SK-N-SH (cell line): ENCODE results near the gene DCBLD1. TPM values are rescaled to one million over a fixed set of nuclear protein-coding genes. Genes with fewer than 3 reads are reported as not detected.
A peak's percentile ranks its signal among the peaks of the same experiment; 100 is the strongest.

Experiments
- CTCF ChIA-PET: fragments of 300-600, 350-600 bp; formaldehyde crosslinking; extraction: SDS; loops from one replicate; lab custom pipeline; 2021; lab: Yijun Ruan, JAX
- POLR2A ChIA-PET: fragments of 350-600 bp; sonication (Branson Sonifier 250); formaldehyde crosslinking; extraction: SDS; loops from one replicate; lab custom pipeline; 2020; ENCODE audit warnings: antibody characterized with exemption, inconsistent platforms; lab: Yijun Ruan, JAX
- DNase-seq: peaks from one replicate; pipeline ENCODE4 v3.0.0; 2012
- H2AFZ ChIP-seq: fragments of 200-600 bp; sonication (generic); 2 replicates; pipeline ENCODE4 v1.8.1; 2016; ENCODE audit warnings: antibody characterized with exemption, mild to moderate bottlenecking, low read depth
- H3F3A ChIP-seq: fragments of 200-600 bp; sonication (generic); replicated peaks from 2 replicates; pipeline ENCODE3; 2016; ENCODE audit warnings: antibody characterized with exemption, mild to moderate bottlenecking; ENCODE audit not compliant: insufficient read depth
- H3K27ac ChIP-seq, 2 experiments: fragments of 200-500 bp in 1 of 2; fragments of 200-600 bp in 1 of 2; sonication (Bioruptor generic) in 1 of 2; sonication (generic), shearing (Covaris generic) in 1 of 2; 2 replicates each; pipeline versions ENCODE4 v1.5.1 to v1.6.1; 2014 to 2016; ENCODE audit warnings: low read depth in 2 of 2, inconsistent platforms in 1 of 2, low read length in 1 of 2, mild to moderate bottlenecking in 1 of 2, mixed read lengths in 1 of 2
- H3K27me3 ChIP-seq: fragments of 200-600 bp; sonication (generic), shearing (Covaris generic); 2 replicates; pipeline ENCODE4 v1.6.1; 2016; ENCODE audit warnings: mixed run types; ENCODE audit not compliant: insufficient read depth
- H3K36me3 ChIP-seq, 2 experiments: fragments of 200-500 bp in 1 of 2; fragments of 200-600 bp in 1 of 2; sonication (Bioruptor generic) in 1 of 2; sonication (generic) in 1 of 2; replicated peaks in 1 of 2; 2 replicates each; pipeline versions ENCODE3 to v1.5.1; 2014 to 2016; ENCODE audit warnings: low read length in 1 of 2, mild to moderate bottlenecking in 1 of 2; ENCODE audit not compliant: insufficient read depth in 2 of 2, control insufficient read depth in 1 of 2
- H3K4me1 ChIP-seq, 2 experiments: fragments of 200-500 bp in 1 of 2; fragments of 200-600 bp in 1 of 2; sonication (Bioruptor generic) in 1 of 2; sonication (generic), shearing (Covaris generic) in 1 of 2; 2 replicates each; pipeline versions ENCODE4 v1.5.1 to v1.6.1; 2014 to 2016; ENCODE audit warnings: low read depth in 1 of 2, low read length in 1 of 2, mixed run types in 1 of 2; ENCODE audit not compliant: insufficient read depth in 2 of 2, control insufficient read depth in 1 of 2
- H3K4me2 ChIP-seq: fragments of 200-600 bp; sonication (generic), shearing (Covaris generic); 2 replicates; pipeline ENCODE4 v1.6.1; 2017; ENCODE audit warnings: mixed run types
- H3K4me3 ChIP-seq, 2 experiments: fragments of 200-500 bp in 1 of 2; fragments of 200-600 bp in 1 of 2; sonication (Bioruptor generic) in 1 of 2; sonication (generic), shearing (Covaris generic) in 1 of 2; 2 replicates each; pipeline versions ENCODE4 v1.5.1 to v1.8.1; 2014 to 2016; ENCODE audit warnings: low read depth in 2 of 2, inconsistent platforms in 1 of 2, low read length in 1 of 2, mild to moderate bottlenecking in 1 of 2, mixed read lengths in 1 of 2, moderate library complexity in 1 of 2
- H3K79me2 ChIP-seq: fragments of 200-600 bp; sonication (generic); 2 replicates; pipeline ENCODE4 v1.8.1; 2017; ENCODE audit warnings: mild to moderate bottlenecking; ENCODE audit not compliant: insufficient read depth
- H3K9ac ChIP-seq: fragments of 200-600 bp; sonication (generic); 2 replicates; pipeline ENCODE4 v1.6.1; 2017; ENCODE audit warnings: mixed run types
- H3K9me2 ChIP-seq: fragments of 200-600 bp; sonication (generic); 2 replicates; pipeline ENCODE4 v1.6.1; 2017; ENCODE audit warnings: mixed run types
- H3K9me3 ChIP-seq: fragments of 200-600 bp; sonication (generic); 2 replicates; pipeline ENCODE4 v1.6.1; 2017; ENCODE audit warnings: mixed run types, mild to moderate bottlenecking, moderate library complexity
- H4K20me1 ChIP-seq: fragments of 200-600 bp; sonication (generic); 2 replicates; pipeline ENCODE4 v1.6.1; 2017; ENCODE audit warnings: mild to moderate bottlenecking, mixed run types; ENCODE audit not compliant: insufficient read depth
- CHD2 ChIP-seq: fragments of 150-350 bp; IDR thresholded peaks from 2 replicates; pipeline ENCODE4 v1.6.1; 2018; ENCODE audit warnings: low read length; ENCODE audit not compliant: partially characterized antibody
- CTCF ChIP-seq: fragments of 200-600 bp; sonication (generic); IDR thresholded peaks from 2 replicates; pipeline ENCODE4 v1.6.1; 2017; ENCODE audit warnings: antibody characterized with exemption, mild to moderate bottlenecking, moderate library complexity
- ELF1 ChIP-seq: IDR thresholded peaks from 2 replicates; pipeline ENCODE4 v1.4.0; 2012
- EP300 ChIP-seq, 2 experiments: IDR thresholded peaks; 2 replicates each; pipeline versions ENCODE4 v1.4.0 to v1.6.1; 2012; ENCODE audit warnings: borderline replicate concordance in 1 of 2, low read depth in 1 of 2, low read length in 1 of 2
- GATA2 ChIP-seq: sonication (generic); formaldehyde crosslinking; IDR thresholded peaks from 2 replicates; pipeline ENCODE4 v1.5.0; 2020; ENCODE audit warnings: mild to moderate bottlenecking, missing genetic modification reagents
- MAX ChIP-seq: IDR thresholded peaks from 2 replicates; pipeline ENCODE4 v1.4.0; 2012; ENCODE audit warnings: low read depth
- MEF2A ChIP-seq: IDR thresholded peaks from 2 replicates; pipeline ENCODE4 v1.4.0; 2012; ENCODE audit warnings: low read depth, borderline replicate concordance
- PBX3 ChIP-seq: IDR thresholded peaks from 2 replicates; pipeline ENCODE4; 2012
- POLR2AphosphoS5 ChIP-seq: IDR thresholded peaks from 2 replicates; pipeline ENCODE4 v1.6.1; 2012; ENCODE audit warnings: low read depth, low read length
- SIN3A ChIP-seq: IDR thresholded peaks from 2 replicates; pipeline ENCODE4 v1.6.1; 2012; ENCODE audit warnings: low read depth, mild to moderate bottlenecking, low read length, moderate library complexity, borderline replicate concordance
- SMC3 ChIP-seq: IDR thresholded peaks from 2 replicates; pipeline ENCODE4 v1.6.1; 2012; ENCODE audit warnings: low read depth, low read length, improper control_type of control experiment
- TAF1 ChIP-seq: IDR thresholded peaks from 2 replicates; pipeline ENCODE4 v1.6.1; 2012; ENCODE audit warnings: low read depth, mild to moderate bottlenecking, low read length, moderate library complexity, borderline replicate concordance
- TCF12 ChIP-seq: IDR thresholded peaks from 2 replicates; pipeline ENCODE4 v1.4.0; 2012
- TEAD4 ChIP-seq: IDR thresholded peaks from 2 replicates; pipeline ENCODE4 v1.4.0; 2012; ENCODE audit warnings: mild to moderate bottlenecking, borderline replicate concordance; ENCODE audit not compliant: insufficient read depth
- WGBS: methylation state at CpG from one replicate; pipeline ENCODE4 v1.1.6; 2017; ENCODE audit warnings: low lambda C conversion rate; 5-methylcytosine and 5-hydroxymethylcytosine counted together
- polyA plus RNA-seq, 3 experiments: library from polyadenylated mRNA; depleted of rRNA; stranded (reverse); fragments of >200 nt; gene quantifications; 2 replicates each; pipeline ENCODE4 v1.2.3, GENCODE V29; 2012
- TF ChIP-seq, protein P1 (sequence below): fragments of 150-350 bp; IDR thresholded peaks from 2 replicates; pipeline ENCODE4 v1.6.1; 2017; ENCODE audit warnings: antibody characterized with exemption, low read length, low read depth, borderline replicate concordance
- TF ChIP-seq, protein P2 (sequence below): IDR thresholded peaks from 2 replicates; pipeline ENCODE4 v1.4.0; 2012; ENCODE audit warnings: low read depth, borderline replicate concordance
- TF ChIP-seq, protein P3 (sequence below): fragments of 150-350 bp; IDR thresholded peaks from 2 replicates; pipeline ENCODE4 v1.6.1; 2016; ENCODE audit warnings: mild to moderate bottlenecking, low read depth, low read length

The DCBLD1 gene
- 82.2 and 91.5 TPM in 2 replicates for polyA plus RNA-seq (2012; rRNA removed)
- 82.3 and 82.9 TPM in 2 replicates for polyA plus RNA-seq (2012; cell fraction: cytosol; rRNA removed)
- polyA plus RNA-seq (2012; cell fraction: nucleus; rRNA removed), result 97.1 and 145 TPM in 2 replicates

GRCh38 chr6:117482240-117483003 lies at the start of gene DCBLD1:
TSS of gene DCBLD1 (plus strand) at chr6:117482674. CDS start at chr6:117482782, 108 bp downstream.
- Histone ChIP-seq H3K27me3 (no peaks in the 10 kb centered on the region), H3K4me1 (peaks cover 0 to 4% of the 10 kb centered on the region in 2 experiments; a peak in 2 of 4 replicates), H3K36me3 (peaks cover 0 to 31% of the 10 kb centered on the region in 2 experiments), H3F3A (peaks cover 26% of the 10 kb centered on the region), H3K9me3 (no peaks in the 10 kb centered on the region), H4K20me1 (no peaks in the 10 kb centered on the region), H3K79me2 (peaks cover 45% of the 10 kb centered on the region), H3K27ac (peak within 1 kb of the TSS; percentile 56 to 75; a peak in 3 of 4 replicates), H3K4me3 (peak within 1 kb of the TSS; percentile 69 to 85), H3K9ac (peak within 1 kb of the TSS; percentile 90), H3K4me2 (peak within 1 kb of the TSS; percentile 88), H2AFZ (peak within 1 kb of the TSS; percentile 73), H3K9me2 (no peaks in the 10 kb centered on the region)
- WGBS, result 0% methylated on average over 1 of the region's 96 CpGs
- CTCF ChIA-PET, result interaction anchor here (1.0 kb wide), 1 partner anchor 33 kb away, joined by 3 read pairs; no protein-coding TSS in a partner anchor
- peak; percentile 30; the same call in 1 of the 2 replicates for TF ChIP-seq ELF1
- TF ChIP-seq MAX, result peak; percentile 64
- TF ChIP-seq SIN3A, result no peak
- TF ChIP-seq, protein P1, sequence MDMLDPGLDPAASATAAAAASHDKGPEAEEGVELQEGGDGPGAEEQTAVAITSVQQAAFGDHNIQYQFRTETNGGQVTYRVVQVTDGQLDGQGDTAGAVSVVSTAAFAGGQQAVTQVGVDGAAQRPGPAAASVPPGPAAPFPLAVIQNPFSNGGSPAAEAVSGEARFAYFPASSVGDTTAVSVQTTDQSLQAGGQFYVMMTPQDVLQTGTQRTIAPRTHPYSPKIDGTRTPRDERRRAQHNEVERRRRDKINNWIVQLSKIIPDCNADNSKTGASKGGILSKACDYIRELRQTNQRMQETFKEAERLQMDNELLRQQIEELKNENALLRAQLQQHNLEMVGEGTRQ, result no peak
- TF ChIP-seq POLR2AphosphoS5, result peak; percentile 54; the same call in 1 of the 2 replicates
- TF ChIP-seq GATA2, result no peak
- TF ChIP-seq, protein P2, sequence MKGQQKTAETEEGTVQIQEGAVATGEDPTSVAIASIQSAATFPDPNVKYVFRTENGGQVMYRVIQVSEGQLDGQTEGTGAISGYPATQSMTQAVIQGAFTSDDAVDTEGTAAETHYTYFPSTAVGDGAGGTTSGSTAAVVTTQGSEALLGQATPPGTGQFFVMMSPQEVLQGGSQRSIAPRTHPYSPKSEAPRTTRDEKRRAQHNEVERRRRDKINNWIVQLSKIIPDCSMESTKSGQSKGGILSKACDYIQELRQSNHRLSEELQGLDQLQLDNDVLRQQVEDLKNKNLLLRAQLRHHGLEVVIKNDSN, result no peak
- TF ChIP-seq, protein P3, sequence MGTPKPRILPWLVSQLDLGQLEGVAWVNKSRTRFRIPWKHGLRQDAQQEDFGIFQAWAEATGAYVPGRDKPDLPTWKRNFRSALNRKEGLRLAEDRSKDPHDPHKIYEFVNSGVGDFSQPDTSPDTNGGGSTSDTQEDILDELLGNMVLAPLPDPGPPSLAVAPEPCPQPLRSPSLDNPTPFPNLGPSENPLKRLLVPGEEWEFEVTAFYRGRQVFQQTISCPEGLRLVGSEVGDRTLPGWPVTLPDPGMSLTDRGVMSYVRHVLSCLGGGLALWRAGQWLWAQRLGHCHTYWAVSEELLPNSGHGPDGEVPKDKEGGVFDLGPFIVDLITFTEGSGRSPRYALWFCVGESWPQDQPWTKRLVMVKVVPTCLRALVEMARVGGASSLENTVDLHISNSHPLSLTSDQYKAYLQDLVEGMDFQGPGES, result no peak
- TF ChIP-seq TCF12, result no peak
- no peak for TF ChIP-seq TEAD4
- peak; percentile 17 for TF ChIP-seq CTCF
- no peak for TF ChIP-seq CHD2
- no peak for TF ChIP-seq MEF2A
- no peak for TF ChIP-seq SMC3
- TF ChIP-seq PBX3, result no peak
- TF ChIP-seq TAF1, result peak; percentile 57
- TF ChIP-seq EP300 (IDR thresholded peaks at IDR 0.05; ENCODE audit: borderline replicate concordance in 1 of 2, low read depth in 1 of 2, low read length in 1 of 2), result no peak
- POLR2A ChIA-PET, result interaction anchor here (0.6 kb wide), 1 partner anchor 41 kb away, joined by 5 read pairs; no protein-coding TSS in a partner anchor
- DNase-seq, result peak; percentile 81
